DMS153 treated with DMSO at 0.1 percent for 48 hours (cell line): Measurements from ENCODE around the gene LGALS9.
A peak's percentile ranks its signal among the peaks of the same experiment; 100 is the strongest.

Experiments used
- DNase-seq: peaks from one replicate; lab custom pipeline; 2025; ENCODE audit not compliant: unreplicated experiment; lab: John Stamatoyannopoulos, UW

The LGALS9 gene

GRCh38 chr17:27602721-27603420 lies 28.1 kb upstream of the LGALS9 start:
- peak; percentile 57 for DNase-seq

- DNase-seq, result no peak
Observed at GRCh38 chr17:27603421-27603770, 27.6 kb upstream of the LGALS9 start.

- DNase-seq, result no peak
Observed at GRCh38 chr17:27603880-27604794, 26.9 kb upstream of the LGALS9 start.

GRCh38 chr17:27605409-27605808 lies 25.6 kb upstream of the LGALS9 start:
- no peak for DNase-seq

- no peak for DNase-seq
Observed at GRCh38 chr17:27607521-27608091, 23.4 kb upstream of the LGALS9 start.

GRCh38 chr17:27608328-27609230 lies 22.4 kb upstream of the LGALS9 start:
- DNase-seq, result no peak

GRCh38 chr17:27609611-27610303 lies 21.2 kb upstream of the LGALS9 start:
- DNase-seq, result peak; percentile 15

GRCh38 chr17:27610304-27610677 lies 20.7 kb upstream of the LGALS9 start:
- no peak for DNase-seq

- no peak for DNase-seq
Observed at GRCh38 chr17:27612160-27612770, 18.7 kb upstream of the LGALS9 start.

GRCh38 chr17:27613433-27613832 lies 17.6 kb upstream of the LGALS9 start:
- DNase-seq, result no peak

- DNase-seq, result no peak
Observed at GRCh38 chr17:27615121-27615520, 15.9 kb upstream of the LGALS9 start.

- DNase-seq, result no peak
Observed at GRCh38 chr17:27616414-27616813, 14.6 kb upstream of the LGALS9 start.

GRCh38 chr17:27618417-27618816 lies 12.6 kb upstream of the LGALS9 start:
- no peak for DNase-seq

GRCh38 chr17:27620721-27621120 lies 10.3 kb upstream of the LGALS9 start:
- no peak for DNase-seq

GRCh38 chr17:27621536-27621935 lies 9.5 kb upstream of the LGALS9 start:
- no peak for DNase-seq

- no peak for DNase-seq
Observed at GRCh38 chr17:27621942-27622559, 8.9 kb upstream of the LGALS9 start.

- DNase-seq, result no peak
Observed at GRCh38 chr17:27622986-27623385, 8.0 kb upstream of the LGALS9 start.

GRCh38 chr17:27623614-27624013 lies 7.4 kb upstream of the LGALS9 start:
- DNase-seq, result no peak

- no peak for DNase-seq
Observed at GRCh38 chr17:27624539-27624938, 6.4 kb upstream of the LGALS9 start.

- no peak for DNase-seq
Observed at GRCh38 chr17:27625856-27626255, 5.1 kb upstream of the LGALS9 start.
